DMS53 treated with DMSO at 0.1 percent for 48 hours (cell line): ENCODE data around the gene ZDHHC19.
"Not testable (repeated sequence)": the region's sequence is repeated elsewhere in the genome, so short reads cannot be mapped to it uniquely, and the experiment has no call there.

Experiments used
- DNase-seq: peaks from one replicate; lab custom pipeline; 2025; ENCODE audit not compliant: unreplicated experiment; lab: John Stamatoyannopoulos, UW

Gene ZDHHC19

GRCh38 chr3:196225763-196226364 lies 14.7 kb upstream of the ZDHHC19 start:
- no peak for DNase-seq

- no peak for DNase-seq
Observed at GRCh38 chr3:196225086-196225485, 13.9 kb upstream of the ZDHHC19 start.

GRCh38 chr3:196222876-196223595 lies 11.8 kb upstream of the ZDHHC19 start:
- peak; percentile 69 for DNase-seq

GRCh38 chr3:196220991-196221390 lies 9.8 kb upstream of the ZDHHC19 start:
- DNase-seq = no peak

GRCh38 chr3:196220587-196220986 lies 9.4 kb upstream of the ZDHHC19 start:
- DNase-seq = no peak

- no peak for DNase-seq
Observed at GRCh38 chr3:196219970-196220311, 8.7 kb upstream of the ZDHHC19 start.

DNA sequence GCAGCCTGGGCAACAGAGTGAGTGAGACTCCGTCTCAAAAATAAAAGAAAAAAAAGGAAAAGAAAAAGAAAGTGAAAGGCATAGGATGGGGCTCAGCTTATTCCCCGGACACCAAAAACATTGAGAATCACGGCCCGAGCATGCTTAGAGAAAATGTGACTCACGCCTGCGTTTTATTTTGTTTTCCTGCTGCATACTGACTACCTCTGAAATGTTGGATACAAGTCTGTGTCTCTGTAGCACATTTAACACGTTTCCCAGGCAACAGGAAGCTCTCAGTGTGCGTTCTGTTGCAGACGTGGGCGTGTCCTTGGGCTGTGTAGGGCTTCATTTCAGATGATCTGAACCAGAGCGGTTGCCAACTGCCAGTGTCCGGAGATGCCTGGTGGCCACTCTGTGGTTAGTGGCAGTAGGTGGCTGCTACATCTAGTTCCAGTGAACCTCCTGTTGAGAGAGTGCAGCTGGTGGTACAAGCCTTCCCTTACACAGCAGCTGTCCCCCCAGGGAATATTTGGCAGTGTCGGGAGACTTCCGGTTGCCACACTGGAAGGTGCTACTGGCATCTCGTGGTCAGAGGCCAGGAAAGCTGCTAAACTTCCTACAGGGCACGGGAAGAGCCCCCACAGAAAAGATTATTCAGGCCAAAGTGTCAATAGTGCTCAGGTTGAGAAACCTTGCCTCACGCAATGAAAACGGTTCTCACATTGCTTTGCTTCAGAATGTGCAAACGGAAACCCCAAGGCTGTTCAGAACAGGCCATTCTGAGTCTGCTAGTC lies 8.2 kb upstream of the ZDHHC19 start:
- DNase-seq = peak; percentile 20

DNA sequence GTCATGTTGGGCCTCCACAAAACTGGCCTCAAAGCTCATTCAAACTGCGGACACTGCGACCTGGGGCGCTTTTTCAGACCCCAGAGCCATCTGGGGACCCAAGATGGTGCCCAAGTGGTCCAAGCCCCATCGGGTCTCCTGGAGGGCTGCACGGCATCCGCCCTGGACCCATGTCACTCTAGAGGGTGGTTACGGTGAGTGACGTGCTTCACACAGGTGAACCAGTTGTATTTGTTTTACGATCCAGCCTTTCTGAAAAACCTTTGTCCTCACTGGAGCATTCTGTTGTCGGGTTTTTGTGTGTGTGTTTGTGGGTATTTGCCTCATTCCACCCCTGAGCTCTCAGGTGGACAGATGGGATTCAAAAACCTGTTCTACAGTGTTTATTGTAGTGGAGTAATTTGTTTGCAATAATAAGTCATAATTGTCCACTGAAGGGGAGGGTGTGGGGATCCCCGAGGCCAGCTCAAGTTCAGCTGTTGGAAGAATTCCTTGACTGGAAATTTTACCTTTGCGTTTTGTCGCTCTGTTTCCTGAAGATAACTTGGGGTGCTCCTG lies 7.0 kb upstream of the ZDHHC19 start:
- no peak for DNase-seq

GRCh38 chr3:196217307-196218154 lies 6.3 kb upstream of the ZDHHC19 start:
- DNase-seq = no peak

GRCh38 chr3:196216681-196217211 lies 5.5 kb upstream of the ZDHHC19 start:
- no peak for DNase-seq

- DNase-seq = no peak
Observed at GRCh38 chr3:196216089-196216564, 4.9 kb upstream of the ZDHHC19 start, which contains the start of gene SLC51A. TSS of gene SLC51A (plus strand) at chr3:196216534. CDS start at chr3:196216713, 179 bp downstream.

DNA sequence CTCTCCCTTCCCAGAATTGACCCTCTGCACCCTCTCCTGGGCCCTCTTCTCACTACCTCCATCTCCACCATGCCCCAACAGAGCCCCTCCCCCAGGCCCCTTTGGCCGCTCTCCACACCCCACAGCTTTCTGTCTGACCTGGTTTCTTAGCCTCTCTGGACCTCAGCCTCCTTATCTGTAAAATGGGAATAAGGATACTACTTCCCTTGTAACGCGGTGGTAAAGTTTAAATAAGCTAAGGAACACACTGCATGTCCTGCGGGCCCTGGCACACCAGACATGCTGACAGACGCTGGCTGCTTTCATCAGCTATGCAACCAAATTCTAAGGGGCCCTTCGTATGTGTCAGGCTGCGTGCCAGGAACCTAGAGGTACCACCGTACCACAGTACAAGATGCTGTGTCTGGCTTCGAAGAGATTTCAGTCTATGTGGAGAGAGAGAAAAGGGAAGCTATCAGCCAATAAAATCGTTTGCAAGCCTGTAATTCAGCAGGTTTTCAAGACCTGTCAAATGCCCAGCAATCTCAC lies 4.4 kb upstream of the ZDHHC19 start:
- DNase-seq = no peak

- no peak for DNase-seq
Observed at GRCh38 chr3:196214783-196215441, 3.7 kb upstream of the ZDHHC19 start.

GRCh38 chr3:196209944-196210672 lies 1.1 kb downstream of the ZDHHC19 start:
- not testable (repeated sequence) for DNase-seq

- DNase-seq = no peak
Observed at GRCh38 chr3:196208942-196209695, 2.1 kb downstream of the ZDHHC19 start.

GRCh38 chr3:196207833-196208607 lies 3.2 kb downstream of the ZDHHC19 start:
- no peak for DNase-seq

- no peak for DNase-seq
Observed at GRCh38 chr3:196207159-196207832, 3.9 kb downstream of the ZDHHC19 start.
